ENCODE results near the gene TP53I11. TPM values are rescaled to one million over a fixed set of nuclear protein-coding genes. Genes with fewer than 3 reads are reported as not detected.

TP53I11 gene
- total RNA-seq, 2 donors from 2014 or later: 107 to 186 TPM

DNA sequence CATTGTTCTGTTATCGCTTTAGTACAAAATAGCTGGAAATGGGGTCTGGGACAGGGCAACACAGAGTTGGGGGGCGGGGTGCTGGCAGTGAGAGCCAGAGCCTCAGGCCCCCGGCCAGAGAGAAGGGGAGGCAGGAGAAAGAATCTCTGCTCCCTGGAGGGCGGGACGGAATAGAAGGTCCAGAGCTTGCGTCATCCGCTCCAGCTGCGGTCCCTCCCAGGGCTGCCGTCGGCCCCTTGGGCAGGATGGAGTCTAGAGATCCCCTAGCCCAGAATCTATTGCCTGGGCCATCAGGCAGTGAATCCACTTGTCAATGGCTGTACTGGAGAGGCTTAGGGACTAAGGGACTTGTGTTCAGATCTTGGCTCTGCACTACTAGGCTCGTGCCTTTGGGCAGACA is 5.0 kb downstream of the TP53I11 start:
- DNase-seq (ENCODE audit: low spot score): peak; percentile 88
- intact Hi-C loops (cut with DNase I): no loop called here

DNA sequence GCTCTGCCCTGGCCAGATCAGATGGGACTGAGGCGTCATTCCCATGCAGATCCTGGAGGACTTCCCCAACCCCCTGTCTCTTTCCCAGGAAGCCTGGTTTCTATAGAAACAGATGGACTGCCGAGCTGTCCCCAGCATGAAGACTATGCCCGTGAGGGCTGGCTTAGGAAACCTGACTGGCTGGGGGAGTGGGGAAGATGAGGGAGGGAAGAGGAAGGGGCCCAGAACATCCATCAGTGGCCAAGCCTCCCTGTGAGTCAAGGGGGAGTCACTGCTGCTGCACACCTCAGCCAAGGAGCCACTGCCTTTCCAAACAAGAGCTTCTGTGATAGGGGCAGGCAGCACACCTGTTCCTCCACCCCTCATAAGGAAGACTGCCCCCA is 5.8 kb downstream of the TP53I11 start:
- no peak for DNase-seq (ENCODE audit: low spot score)
- intact Hi-C loops (cut with DNase I): no loop called here

DNA sequence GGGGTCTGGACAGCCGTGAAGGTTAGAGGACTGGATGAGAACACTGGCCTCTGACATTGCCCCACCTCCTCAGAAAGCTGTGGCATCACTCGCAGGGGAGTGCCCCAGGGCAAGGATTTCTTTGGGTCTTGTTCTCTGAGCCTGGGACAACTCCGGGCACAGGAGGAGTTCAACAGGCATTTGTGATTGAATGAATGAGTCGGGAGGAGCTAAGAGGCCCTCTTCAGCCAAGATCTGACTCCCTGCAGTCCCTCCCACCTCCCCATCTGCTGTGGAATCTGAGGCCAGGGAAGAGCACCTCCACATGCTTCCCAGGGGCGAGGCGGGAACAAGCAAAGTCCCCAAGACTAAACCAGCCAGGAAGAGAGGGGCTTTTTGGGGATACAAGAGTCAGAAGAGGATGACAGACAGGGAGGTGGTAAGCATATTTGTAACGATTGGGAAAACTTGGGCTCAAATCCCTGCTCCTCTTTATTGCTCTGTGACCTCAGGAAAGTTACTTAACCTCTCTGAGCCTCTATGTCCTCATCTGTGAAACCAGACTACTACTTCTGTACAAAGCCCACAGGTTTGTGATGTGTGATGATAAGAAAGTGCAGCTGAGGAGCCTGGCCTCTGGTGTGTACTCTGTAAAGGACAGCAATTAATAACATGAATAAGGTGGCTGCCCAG is 6.4 kb downstream of the TP53I11 start:
- intact Hi-C loops (cut with DNase I): no loop called here
- DNase-seq (ENCODE audit: low spot score): no peak

DNA sequence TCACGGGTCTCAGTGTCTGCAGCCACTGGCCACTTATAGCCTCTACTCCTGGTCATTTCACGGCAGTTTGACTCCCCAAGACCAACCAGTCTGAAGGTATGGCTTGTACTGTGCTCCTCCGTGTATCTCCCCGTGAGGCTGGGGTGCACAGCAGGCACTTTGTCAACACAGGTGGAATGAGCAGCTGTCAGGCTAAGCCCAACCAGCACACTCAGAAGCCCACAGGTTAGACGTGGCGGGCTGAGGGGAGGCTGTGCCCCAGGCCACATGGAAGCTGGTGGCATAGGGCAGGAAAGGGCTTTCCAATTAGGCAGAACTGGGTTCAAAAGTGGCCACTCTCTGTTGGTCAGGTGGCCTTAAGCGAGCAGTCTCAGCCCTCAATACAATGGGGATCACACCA is 7.0 kb downstream of the TP53I11 start:
- intact Hi-C loops (cut with DNase I): no loop called here
- no peak for DNase-seq (ENCODE audit: low spot score)

DNA sequence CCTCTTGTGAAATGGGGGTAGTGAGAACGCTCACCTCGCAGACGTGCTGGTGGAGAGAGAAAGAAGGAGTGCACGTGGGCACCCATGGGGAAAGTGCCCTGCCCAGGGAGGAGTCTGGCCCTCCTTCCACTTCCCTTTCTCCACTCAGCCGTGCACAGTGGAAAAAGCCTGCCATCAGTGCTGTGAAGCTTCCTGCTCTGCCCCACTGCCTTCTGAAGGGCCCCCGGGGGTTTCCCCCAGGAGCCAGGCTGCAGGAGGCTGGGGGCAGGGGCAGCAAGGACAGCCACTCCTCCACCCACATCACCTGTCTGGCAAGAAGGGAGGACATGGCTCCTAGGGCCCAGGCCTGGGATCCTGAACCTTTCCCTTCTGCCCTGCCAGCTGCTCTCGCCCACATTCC is 7.6 kb downstream of the TP53I11 start:
- DNase-seq (ENCODE audit: low spot score): no peak

DNA sequence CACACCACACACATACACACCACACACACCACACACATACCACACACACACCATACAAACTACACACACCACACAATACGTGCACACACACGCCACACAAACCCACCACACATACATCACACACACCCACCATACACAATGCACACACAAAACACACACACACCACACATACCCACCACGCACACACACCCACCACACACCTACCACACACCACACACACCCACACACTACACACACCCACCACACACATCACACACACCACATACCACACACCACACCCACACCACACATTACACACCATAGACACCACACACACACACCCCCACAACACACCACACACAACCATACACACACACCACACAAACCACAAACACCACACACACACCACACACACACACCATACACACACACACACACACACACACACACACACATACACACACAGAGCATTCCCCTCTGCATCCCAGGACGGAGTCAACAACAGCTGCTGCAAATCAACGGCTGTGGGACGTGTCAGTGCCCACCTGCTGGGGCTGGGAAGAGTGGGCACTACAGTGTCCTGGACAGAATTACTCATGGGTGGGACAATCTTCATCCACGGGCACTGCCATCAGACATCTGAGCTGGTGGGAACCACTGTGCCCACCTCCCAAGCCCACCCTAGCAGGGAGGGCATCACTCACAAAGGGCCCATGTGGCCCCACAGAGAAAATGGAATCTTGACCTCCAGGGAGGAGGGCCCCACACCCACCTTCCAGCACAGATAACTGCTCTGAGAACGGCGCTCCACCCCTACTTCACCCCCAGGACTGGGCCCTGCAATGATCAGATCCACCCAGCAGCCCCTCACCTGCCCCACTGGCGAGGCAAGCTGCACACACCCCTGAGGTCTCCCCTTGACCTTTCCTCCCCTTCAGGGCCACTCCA is 8.4 kb downstream of the TP53I11 start:
- no peak for DNase-seq (ENCODE audit: low spot score)
- intact Hi-C loops (cut with DNase I): no loop called here

More for the DNA sequence above, 7.6 kb downstream of the TP53I11 start:
- intact Hi-C loops (cut with DNase I): no loop called here

DNA sequence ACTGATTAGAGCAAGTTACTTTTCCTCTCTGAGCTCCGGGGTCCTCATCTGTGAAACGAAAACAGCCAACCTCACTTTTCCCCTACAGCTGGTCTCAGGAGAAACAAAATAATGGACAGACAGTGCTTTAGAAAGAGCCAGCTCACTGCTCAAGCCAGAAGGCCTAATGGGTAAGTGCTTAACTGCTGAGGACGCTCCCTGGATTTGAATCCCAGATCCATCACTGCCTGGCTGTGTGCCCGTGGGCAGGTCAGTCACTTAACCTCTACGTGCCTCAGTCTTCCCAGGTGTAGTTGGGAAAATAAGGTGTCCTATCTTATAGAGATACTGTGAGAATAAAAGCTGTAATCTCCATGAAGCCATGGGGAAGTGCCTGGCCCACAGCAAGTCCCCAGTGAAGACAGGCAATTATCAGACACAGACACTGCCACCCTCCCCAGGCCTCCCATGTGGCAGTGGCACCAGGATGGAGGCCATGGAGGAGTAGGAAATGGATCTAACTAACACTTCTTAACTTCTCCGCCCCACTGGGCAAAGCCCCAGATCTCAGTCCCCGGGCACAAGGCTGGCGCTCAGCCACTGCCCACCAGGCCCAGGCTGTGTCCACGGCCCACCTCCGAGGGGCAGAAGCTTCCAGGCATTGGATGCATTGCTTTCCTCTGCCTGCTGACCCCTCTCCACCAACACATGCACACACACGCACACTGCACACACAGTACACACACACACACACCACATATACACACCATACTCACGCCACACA is 9.2 kb downstream of the TP53I11 start:
- intact Hi-C loops (cut with DNase I): loop anchor here in 1 of 2 donors (2.0 kb wide), 1 partner anchor 161 kb away; no protein-coding TSS in a partner anchor
- no peak for DNase-seq (ENCODE audit: low spot score)

DNA sequence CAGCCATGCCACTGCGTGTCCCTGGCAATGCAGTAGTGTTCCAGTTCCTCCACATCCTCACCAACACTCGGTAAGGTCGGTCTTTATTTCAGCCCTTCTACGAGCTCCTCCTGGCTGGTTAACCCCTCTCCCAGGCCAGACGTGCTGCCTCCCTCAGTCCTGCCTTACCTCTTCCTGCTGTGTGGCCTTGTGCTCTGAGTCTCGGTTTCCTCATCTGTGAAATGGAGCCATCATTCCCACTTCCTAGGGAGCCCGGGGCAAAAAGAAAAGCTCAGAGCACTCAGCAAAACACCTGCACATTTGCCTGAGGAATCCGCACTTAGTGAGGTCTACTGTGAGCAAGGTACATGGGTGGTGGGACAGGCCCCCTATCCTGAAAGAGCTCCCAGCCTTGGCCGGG is 9.8 kb downstream of the TP53I11 start:
- no peak for DNase-seq (ENCODE audit: low spot score)
- intact Hi-C loops (cut with DNase I): loop anchor here in 1 of 2 donors (2.0 kb wide), 1 partner anchor 162 kb away; no protein-coding TSS in a partner anchor

DNA sequence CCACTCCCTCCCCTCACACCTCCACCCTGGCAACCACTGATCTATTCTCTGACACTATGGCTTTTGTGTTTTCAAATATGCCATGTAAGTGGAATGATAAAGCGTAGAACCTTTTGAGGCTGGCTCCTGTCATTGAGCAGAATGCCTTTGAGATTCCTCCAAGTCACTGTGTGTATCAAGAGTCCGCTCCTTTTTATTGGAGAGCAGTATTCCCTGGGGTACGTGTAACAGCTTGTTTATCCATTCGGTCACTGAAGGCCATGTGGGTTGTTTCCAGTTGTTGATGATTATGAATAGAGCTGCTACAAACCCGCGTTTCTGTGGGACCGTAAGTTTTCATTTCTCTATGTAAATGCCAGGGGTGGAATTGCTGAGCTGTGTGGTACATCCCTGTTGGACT is 10.3 kb downstream of the TP53I11 start:
- intact Hi-C loops (cut with DNase I): loop anchor here in 1 of 2 donors (2.0 kb wide), 1 partner anchor 162 kb away; no protein-coding TSS in a partner anchor
- no peak for DNase-seq (ENCODE audit: low spot score)

DNA sequence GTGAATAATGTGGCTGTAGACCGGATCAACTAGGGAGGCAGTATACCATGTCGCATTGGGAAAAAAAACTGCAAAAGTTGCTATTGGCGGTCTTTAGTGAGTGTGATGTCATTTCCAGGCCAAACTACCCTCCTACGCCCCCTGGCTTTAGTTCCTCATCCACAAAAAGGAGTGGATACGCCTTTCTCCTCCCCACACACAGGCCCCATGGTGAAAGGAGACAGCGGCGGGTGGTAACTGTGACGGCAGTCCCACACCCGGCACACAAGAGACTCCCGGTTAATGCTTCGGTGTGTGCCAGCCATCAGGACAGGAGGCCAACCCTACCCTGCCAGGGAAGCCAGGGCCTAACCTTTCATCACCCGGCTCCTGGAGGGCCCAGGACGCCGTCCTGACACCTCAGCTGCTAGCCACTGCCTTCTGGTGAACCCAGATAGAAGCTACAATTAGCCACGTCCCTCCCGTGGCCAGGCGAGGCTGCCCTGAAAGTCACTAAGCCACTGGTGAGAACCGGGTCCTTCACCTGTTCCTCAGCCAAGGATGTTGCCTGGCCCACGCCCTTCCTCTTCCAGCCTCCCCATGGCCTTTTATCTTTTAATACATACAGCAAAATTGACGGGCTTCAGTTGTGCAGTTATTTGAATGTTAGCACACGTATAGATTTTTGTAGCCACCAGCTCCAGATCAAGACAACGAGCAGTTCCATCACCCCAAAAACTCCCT is 10.8 kb downstream of the TP53I11 start:
- intact Hi-C loops (cut with DNase I): loop anchor here in 1 of 2 donors (2.0 to 10.0 kb wide), 3 partner anchors 163 to 392 kb away; no protein-coding TSS in a partner anchor
- no peak for DNase-seq (ENCODE audit: low spot score)

DNA sequence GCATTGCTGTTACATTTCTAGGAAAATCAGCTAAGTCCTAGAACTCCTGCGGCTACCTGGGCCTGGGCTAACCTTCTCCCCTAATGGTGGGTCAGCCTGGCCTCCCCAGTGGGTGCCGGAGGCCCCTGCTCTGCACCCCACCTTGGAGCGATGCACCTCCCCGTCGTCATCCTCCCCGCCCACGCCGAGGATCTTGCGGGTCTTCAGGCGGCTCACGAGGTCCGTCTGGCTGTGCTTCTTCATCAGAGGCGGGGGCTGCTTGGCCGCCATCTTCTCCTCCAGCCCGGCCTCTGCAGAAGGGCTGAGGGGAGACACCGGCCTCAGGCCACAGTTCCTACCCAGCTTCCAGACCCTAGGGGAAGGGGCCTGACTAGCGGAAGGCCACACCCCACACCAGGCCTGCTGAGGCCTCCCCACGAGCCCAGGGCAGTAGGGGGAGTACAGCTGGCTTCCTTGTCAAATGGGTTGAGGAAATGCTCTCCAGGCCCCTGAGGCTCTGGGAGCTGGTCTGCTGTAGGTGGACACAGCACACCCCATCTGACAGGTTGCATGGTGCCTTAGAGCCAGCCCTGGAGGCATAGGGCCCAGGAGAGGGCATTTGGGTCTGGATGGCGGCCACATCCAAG is 12.5 kb downstream of the TP53I11 start:
- intact Hi-C loops (cut with DNase I): loop anchor here in 1 of 2 donors (5.0 to 10.0 kb wide), 2 partner anchors 357 to 394 kb away; no protein-coding TSS in a partner anchor
- no peak for DNase-seq (ENCODE audit: low spot score)

DNA sequence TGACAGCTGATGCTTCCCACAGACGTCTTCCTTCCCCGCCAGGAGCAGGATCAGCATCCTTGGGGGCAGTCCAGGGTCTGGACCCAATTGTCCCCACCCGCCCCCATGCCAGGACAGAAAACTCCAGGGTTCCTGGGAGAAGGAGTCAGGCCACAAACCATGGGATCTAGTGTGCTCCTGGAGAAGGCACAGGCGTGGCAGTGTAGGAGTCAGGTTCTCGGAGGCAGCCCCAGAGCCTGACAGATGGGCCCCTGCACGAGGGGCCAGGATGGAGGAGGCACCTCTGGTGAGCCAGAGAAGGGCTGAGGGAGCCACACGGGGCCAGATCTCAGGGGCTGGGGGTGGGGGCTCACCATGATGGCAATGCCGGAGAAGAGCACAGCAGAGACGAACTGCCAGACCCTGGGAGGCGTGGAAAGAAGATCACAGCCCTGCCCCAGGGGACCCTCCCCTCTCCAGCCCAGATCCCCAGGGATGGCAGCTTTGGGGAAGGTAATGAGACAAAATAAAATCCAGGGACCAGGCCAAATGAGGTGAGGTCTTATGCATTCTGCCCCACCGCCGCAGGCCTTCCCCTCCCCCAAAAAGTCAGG is 13.6 kb downstream of the TP53I11 start:
- DNase-seq (ENCODE audit: low spot score): no peak
- intact Hi-C loops (cut with DNase I): loop anchor here (2.0 to 10.0 kb wide), 3 partner anchors 166 to 395 kb away; no protein-coding TSS in a partner anchor

DNA sequence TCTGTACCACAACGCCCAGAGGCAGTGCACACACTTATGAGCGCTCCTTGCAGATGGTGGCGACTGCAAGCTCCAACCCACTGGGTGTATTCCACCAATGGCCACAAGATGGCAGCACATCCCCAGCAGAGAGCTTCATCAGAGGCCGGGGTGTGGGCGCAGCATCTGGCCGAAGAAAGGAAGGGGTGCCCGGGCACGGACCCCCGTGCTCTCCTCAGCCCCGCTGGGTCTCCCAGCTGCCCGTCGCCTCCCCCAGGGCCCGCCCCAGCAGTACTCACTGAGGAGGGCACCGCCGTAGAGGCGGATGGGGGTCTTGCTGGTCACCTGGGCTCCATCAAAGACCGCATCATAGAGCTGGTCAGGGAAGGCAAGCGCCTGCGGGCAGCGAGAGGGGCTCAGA is 14.2 kb downstream of the TP53I11 start:
- intact Hi-C loops (cut with DNase I): loop anchor here (2.0 to 10.0 kb wide), 3 partner anchors 166 to 396 kb away; no protein-coding TSS in a partner anchor
- DNase-seq (ENCODE audit: low spot score): peak; percentile 94

DNA sequence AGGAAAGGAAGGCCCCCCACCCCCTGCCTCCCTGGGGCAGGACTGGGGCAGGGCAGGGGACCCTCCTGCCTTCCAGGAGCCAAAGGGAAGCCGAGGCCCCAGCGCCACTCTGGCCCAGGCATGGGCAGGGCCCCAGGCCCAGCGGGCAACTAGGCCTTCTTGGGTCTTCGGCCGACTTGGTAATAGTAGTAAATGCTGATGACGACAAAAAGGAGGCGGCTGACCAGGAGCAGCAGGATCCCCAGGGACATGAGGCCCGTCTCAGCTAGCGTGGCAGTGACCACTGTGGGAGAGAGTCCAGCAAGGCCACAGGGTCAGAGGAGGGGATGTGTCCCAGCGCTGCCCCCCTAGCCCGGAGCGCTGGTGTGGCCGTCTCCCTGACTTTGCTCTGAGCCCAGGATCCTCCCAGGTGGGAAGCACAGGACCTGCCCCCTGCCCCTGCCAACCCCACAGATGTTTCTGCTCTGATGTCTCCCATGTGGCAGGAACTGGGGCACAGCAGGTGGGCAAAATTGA is 15.9 kb downstream of the TP53I11 start:
- intact Hi-C loops (cut with DNase I): loop anchor here in 1 of 2 donors (2.0 to 10.0 kb wide), 3 partner anchors 170 to 398 kb away; no protein-coding TSS in a partner anchor
- no peak for DNase-seq (ENCODE audit: low spot score)

DNA sequence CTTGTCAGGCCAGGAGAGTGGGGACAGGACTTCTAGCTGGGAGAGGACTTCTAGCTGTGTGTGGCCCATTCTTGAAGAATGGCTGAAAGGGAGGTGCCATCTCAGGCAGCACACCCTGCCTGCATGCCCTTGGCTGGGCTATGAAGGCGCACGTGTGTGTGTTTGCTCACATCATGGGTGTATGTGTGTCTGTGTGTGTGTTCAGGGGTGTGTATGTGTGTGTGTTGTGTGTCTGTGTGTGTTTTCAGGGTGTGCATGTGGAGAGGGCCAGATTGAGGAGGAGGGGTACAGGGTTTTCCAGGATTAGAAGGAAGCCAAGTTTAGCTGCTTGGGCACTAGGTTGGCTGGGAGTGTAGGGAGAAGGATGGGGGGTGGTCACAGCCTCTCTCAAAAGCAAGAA is 16.6 kb downstream of the TP53I11 start:
- no peak for DNase-seq (ENCODE audit: low spot score)
- intact Hi-C loops (cut with DNase I): loop anchor here in 1 of 2 donors (2.0 to 10.0 kb wide), 2 partner anchors 171 to 361 kb away; no protein-coding TSS in a partner anchor

DNA sequence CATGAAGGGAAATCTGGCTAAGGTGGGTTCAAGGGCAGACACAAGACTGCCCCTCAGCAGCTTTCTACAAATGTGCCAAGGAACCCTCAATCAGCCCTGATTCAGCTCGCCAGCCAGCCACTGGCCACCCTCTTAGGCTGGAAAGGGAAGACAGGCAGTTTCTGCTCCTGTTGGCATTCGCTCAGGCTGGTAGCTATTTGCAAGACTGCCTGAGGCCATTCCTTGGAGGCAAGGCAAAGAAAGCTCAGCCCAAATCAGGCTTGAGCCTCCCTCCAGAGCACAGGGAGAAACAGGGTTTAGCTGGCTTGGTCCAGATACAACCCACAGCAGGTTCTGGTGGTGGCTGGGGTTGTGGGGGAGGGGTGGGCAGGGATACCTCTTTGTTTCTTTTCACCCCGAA is 19.2 kb downstream of the TP53I11 start:
- DNase-seq (ENCODE audit: low spot score): no peak
- intact Hi-C loops (cut with DNase I): loop anchor here in 1 of 2 donors (10.0 kb wide), 1 partner anchor 363 kb away; no protein-coding TSS in a partner anchor

DNA sequence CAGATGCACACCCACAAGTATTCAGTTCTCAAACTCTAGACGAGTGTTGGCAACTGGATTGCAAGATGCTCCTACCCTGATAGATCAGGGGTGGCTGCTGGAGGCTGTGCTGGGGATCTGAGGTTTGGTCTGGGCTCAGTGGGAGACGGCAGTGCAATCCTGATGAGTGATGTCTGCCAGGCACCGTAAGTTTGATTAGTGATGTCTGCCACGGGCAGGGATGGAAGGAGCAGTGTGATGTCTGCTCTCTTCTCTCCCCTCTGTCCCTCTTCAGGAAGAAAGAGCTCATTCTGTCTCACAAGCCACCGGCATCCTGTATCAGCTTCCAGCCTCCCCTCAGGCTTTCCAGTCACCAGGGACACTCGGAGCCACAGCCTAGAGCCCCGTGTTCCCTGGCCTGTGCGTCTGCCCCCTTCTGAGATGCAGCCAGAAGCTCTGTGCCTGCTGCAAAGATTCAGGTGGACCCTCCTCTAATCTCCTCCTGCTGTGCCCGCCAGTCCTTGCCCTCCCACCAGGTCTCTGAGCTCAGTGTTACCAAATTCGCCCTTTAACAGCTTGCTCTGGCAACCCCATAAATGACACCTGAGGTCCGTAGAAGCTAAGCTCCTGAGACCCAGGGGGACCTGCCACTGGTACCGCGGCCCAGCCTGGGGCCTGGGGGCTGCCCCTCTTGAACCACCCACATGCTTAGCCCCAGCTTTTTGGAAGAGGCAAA is 19.9 kb downstream of the TP53I11 start:
- intact Hi-C loops (cut with DNase I): loop anchor here in 1 of 2 donors (10.0 kb wide), 1 partner anchor 364 kb away; no protein-coding TSS in a partner anchor
- DNase-seq (ENCODE audit: low spot score): no peak
